Stimulated activated naive CD8-positive, alpha-beta T cell treated with anti-CD3 and anti-CD28 coated beads, Interleukin-15, amount 100 ng/mL, for 72 hours (primary cell): ENCODE measurements around the gene ZNF621.
A peak's percentile ranks its signal among the peaks of the same experiment; 100 is the strongest.

Experiments
- ATAC-seq: fragments of 150-1000 bp; cut with Tn5 transposase; 2 replicates; pipeline ENCODE4 v1.10.0; 2021; ENCODE audit warnings: mild to moderate bottlenecking, moderate library complexity
- DNase-seq, 2 donors: peaks; one replicate each; pipeline ENCODE4 v3.0.0; 2021 to 2022
- H3K27ac Mint-ChIP-seq, 2 donors: one replicate each; pipeline ENCODE4 v1.8.0; 2022; ENCODE audit warnings: mild to moderate bottlenecking in 2 of 2, mixed read lengths in 2 of 2, moderate library complexity in 2 of 2
- H3K27me3 Mint-ChIP-seq: one replicate; pipeline ENCODE4 v1.8.0; 2022; ENCODE audit warnings: mixed read lengths
- H3K4me1 Mint-ChIP-seq: one replicate; pipeline ENCODE4 v1.8.0; 2022; ENCODE audit warnings: mild to moderate bottlenecking, mixed read lengths
- H3K4me3 Mint-ChIP-seq, 2 donors: one replicate each; pipeline ENCODE4 v1.8.0; 2022; ENCODE audit warnings: mild to moderate bottlenecking in 2 of 2, mixed read lengths in 2 of 2, moderate library complexity in 1 of 2
- H3K9me3 Mint-ChIP-seq, 2 donors: one replicate each; pipeline ENCODE4 v1.8.0; 2022; ENCODE audit warnings: mixed read lengths in 2 of 2

ZNF621 gene

DNA sequence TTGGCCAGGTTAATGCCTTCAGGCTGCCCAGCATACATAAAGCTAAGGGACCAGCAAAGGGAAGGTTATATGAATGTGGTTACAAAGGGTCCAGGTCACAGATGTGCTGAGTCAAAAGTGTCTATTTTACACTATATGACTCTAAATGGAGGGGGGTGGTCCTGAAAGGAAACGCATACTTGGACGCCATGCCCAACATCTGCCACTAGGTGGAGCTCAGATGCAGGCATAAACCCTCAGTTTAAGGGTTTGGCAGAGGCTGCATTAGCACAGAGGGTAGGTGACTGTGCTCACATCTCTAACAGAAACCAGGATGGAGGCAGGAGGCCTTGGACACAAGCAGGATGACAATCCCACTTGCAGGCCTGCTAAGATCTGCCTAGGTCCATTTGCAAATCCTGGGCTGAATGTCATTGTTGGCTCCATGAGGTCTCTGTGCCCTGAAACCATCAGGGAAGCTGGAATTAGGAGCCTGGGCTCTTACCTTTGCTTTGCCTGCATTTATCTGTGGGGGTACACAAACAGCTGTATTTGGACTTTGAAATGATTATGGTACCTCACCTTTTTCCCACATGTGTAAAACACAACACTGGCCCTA is 55.8 kb downstream of the ZNF621 start:
- peaks cover 34% of the 10 kb centered on the region for H3K27me3 Mint-ChIP-seq

DNA sequence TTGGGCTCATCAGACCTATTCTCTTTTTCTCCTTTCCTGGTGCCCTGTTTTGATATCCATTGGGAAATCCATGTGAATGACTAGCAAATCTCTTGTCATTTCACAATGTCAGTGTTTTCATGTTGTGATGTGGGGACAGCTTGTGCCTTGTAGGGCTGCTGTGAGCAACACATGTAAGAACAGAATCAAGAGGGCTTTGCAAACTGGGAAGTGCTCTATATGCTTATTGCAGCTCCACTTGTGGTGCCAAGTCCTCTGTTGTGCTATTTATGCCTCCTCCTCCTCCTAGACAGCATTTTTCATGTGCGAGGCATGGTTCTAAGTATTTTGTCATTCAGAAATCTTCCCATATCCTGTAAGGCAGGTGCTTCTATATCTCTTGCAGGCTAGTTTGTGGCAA is 56.4 kb downstream of the ZNF621 start:
- Mint-ChIP-seq H3K4me1 (no peaks in the 10 kb centered on the region), H3K27ac (no peak overlapping the region), H3K9me3 (no peaks in the 10 kb centered on the region), H3K27me3 (peaks cover 32% of the 10 kb centered on the region), H3K4me3 (no peak overlapping the region)
- ATAC-seq = no peak
- no peak for DNase-seq

More for the DNA sequence above, 55.8 kb downstream of the ZNF621 start:
- DNase-seq (peak; percentile 54 to 62), ATAC-seq (peak; percentile 75)
- Mint-ChIP-seq H3K9me3 (no peaks in the 10 kb centered on the region), H3K4me3 (no peak overlapping the region), H3K4me1 (no peaks in the 10 kb centered on the region), H3K27ac (no peak overlapping the region)

DNA sequence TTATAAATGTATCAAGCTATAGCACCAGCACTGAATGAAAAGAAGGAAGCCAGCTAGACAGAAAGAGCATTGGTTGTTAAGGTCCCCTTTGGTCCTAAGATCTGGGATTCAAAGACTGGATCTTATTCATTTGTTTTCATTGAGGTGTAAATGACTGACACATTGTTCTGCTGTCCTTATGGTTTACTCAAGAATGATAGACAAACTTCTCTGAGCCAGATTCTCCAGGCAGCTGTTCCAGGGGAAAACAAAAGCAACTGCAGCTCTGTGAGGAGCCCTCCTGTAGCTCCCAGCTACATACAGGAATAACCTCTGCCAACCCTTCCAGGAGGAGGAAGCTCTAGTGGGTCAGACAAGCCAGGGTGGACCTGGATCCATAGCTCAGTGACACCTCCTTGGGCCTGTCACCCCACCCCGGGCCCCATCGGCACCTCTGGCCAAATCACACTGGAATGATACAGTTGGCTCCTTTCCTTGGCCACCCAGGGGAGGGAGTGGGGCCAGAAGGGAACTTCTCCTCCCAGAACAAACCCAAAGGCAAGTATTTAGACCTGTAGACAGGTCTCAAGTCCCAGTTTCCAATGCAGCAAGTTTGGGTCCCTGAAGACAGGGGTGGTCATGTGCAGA is 57.8 kb downstream of the ZNF621 start:
- no peak for DNase-seq
- Mint-ChIP-seq H3K4me1 (no peaks in the 10 kb centered on the region), H3K9me3 (no peaks in the 10 kb centered on the region), H3K27ac (no peak overlapping the region), H3K27me3 (peaks cover 32% of the 10 kb centered on the region), H3K4me3 (no peak overlapping the region)
- ATAC-seq = no peak

DNA sequence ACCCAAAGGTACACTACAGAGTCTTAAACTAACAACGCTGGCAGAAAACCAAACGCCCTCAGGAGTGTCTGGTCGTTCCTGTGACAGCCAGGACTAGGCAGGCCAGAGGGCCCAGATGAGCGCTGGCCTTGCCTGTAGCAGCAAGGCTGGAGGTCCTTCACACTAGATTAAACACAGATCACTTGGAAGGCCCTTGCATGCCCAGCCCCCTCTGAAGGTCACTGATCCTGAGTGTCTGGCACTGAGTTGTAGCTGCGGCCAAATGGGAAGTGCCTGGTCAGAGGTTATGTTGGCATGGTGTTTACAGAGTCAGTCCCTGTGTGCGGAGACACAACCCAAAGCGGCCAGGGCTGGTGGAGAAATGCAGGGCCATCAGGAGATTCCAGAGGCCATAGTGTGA is 58.9 kb downstream of the ZNF621 start:
- Mint-ChIP-seq H3K27me3 (peaks cover 32% of the 10 kb centered on the region), H3K4me3 (no peak overlapping the region), H3K9me3 (no peaks in the 10 kb centered on the region), H3K4me1 (no peaks in the 10 kb centered on the region), H3K27ac (no peak overlapping the region)
- DNase-seq = no peak
- no peak for ATAC-seq

DNA sequence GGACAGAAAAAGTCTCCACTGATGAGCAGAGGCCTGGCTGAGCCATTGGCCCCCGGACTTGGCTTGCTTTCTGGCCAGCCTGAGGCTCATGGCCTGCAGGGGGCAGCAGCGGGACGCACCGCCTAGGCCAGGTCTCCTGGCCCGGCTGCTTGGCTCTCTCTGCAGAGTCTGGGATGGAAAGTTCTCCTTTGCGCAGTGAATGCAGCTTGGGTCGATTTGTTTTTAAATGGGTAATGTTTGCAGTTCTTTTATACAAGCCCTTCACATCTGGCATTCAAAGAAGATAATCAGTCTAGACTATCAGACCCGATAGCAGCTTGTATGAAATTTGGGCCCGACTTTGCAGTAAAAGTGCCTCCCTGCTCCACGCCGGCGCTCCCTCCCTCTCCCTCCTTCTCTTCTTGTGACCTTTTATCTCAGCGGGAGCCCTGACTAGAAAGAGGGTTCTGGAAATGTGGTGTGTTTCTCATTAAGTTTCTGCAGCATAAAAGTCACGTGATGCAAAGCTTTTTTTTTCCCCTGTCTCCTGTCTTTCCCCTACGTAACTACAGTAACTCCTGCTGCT is 59.9 kb downstream of the ZNF621 start:
- peak; percentile 77 for ATAC-seq

DNA sequence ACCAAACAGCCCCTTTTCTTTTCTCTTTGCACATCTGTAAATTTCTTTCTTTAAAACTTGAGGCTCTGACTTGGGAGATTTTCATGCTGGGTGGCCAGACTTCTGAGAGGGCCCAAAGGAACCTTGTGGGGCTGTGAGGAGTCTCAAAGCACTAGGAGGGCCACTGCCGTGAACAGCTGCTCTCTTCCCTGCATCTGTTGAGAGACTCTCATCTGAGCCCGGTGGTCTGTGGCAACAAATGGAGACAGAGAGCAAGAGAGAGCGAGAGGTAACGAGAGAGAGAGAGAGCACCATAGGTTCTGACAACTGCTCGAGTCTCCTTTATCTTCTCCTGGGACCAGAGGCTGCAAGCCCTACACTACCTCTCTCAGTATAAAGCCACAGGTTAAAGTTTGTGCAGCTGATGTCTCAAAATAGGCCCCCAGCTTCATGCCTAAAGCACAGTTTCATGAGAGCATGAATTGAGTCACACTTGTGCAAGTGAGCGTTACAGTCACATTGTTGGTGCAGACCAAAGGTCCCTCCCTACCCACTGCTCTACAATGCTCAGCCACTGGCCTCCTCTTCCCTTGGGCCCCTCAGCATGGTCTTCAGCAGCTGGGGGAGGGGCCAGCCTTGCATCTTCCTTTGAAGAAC is 60.7 kb downstream of the ZNF621 start:
- Mint-ChIP-seq H3K27ac (no peak overlapping the region), H3K27me3 (peaks cover 31% of the 10 kb centered on the region), H3K4me3 (no peak overlapping the region), H3K9me3 (no peaks in the 10 kb centered on the region), H3K4me1 (no peaks in the 10 kb centered on the region)
- no peak for DNase-seq
- no peak for ATAC-seq

More for the DNA sequence above, 59.9 kb downstream of the ZNF621 start:
- H3K9me3 Mint-ChIP-seq = no peaks in the 10 kb centered on the region
- H3K4me3 Mint-ChIP-seq = no peak overlapping the region
- peaks cover 31% of the 10 kb centered on the region for H3K27me3 Mint-ChIP-seq
- H3K27ac Mint-ChIP-seq = no peak overlapping the region
- H3K4me1 Mint-ChIP-seq = no peaks in the 10 kb centered on the region
- DNase-seq = peak; percentile 68 to 70

DNA sequence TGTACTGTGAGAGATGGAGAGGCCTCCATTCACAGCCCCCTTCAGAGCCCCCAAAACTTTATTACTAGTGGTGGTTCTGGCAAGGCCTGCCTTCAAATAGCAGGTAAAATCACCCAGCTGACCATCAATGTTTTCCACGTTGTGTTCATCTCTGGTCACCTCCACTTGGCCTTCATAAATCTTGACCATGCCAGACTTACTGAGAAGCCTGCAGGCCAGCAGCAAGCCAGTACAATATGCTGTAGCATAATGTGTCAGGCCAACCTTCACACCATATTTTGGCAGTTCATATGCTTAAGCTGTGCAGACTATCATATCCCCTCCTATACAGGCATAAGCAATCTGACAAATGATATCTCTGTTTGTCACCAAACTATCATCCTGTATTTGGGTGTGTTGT is 62.1 kb downstream of the ZNF621 start:
- no peak overlapping the region for H3K27ac Mint-ChIP-seq
- H3K27me3 Mint-ChIP-seq = peaks cover 41% of the 10 kb centered on the region
- no peak for ATAC-seq
- H3K4me1 Mint-ChIP-seq = no peaks in the 10 kb centered on the region
- H3K4me3 Mint-ChIP-seq = no peak overlapping the region
- H3K9me3 Mint-ChIP-seq = no peaks in the 10 kb centered on the region
- DNase-seq = no peak

DNA sequence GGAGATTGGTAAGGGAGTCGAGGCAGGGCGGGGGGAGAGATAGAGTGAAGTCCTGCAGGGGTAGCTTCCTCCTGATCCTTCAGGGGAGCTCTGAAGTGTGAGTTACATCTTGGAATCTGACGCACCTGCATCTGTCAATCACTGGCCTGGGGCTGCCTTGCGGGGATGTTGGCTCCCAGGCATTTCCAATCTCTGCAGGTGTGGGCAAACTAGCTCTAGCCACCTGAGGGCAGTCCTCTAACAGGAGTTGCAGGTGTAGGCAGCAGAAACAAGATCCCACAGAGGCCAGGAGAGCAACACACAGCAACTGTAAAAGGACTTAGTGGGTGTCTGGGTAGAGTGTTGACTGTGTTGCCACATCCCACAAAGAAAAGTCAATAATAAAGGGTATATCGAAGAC is 63.6 kb downstream of the ZNF621 start:
- Mint-ChIP-seq H3K4me3 (no peak overlapping the region), H3K4me1 (no peaks in the 10 kb centered on the region), H3K27me3 (peaks cover 35% of the 10 kb centered on the region), H3K9me3 (no peaks in the 10 kb centered on the region), H3K27ac (no peak overlapping the region)
- ATAC-seq (no peak), DNase-seq (no peak)
